ENCODE measurements around the gene HTR4. TPM values are rescaled to one million over a fixed set of nuclear protein-coding genes. Genes with fewer than 3 reads are reported as not detected.

Gene HTR4
- total and polyA plus RNA-seq, 2 donors (not counting 1 experiment from before 2014, with no cell fraction given): not detected

- no peaks in the 10 kb centered on the region for H3K9me3 ChIP-seq (ENCODE audit: control insufficient read depth, insufficient read depth, low read depth, low read length)
- no peaks in the 10 kb centered on the region for H4K20me1 ChIP-seq (ENCODE audit: control insufficient read depth, extremely low read depth, insufficient read depth, low read length)
- peak in 1 of 2 donors; percentile 44 for DNase-seq (ENCODE audit: low read depth in 2 of 2)
- H2AFZ ChIP-seq (ENCODE audit: low read length): no peak overlapping the region
- H3K4me1 ChIP-seq (ENCODE audit: control insufficient read depth, extremely low read depth, insufficient read depth, low read length): no peaks in the 10 kb centered on the region
- no peaks in the 10 kb centered on the region for H3K36me3 ChIP-seq (ENCODE audit: control insufficient read depth, insufficient read depth, low read length)
- H3K27ac ChIP-seq (ENCODE audit: insufficient read depth, low read length): no peak overlapping the region
- H3K79me2 ChIP-seq (ENCODE audit: control insufficient read depth, insufficient read depth, low read length): no peaks in the 10 kb centered on the region
- TF ChIP-seq, protein P1, sequence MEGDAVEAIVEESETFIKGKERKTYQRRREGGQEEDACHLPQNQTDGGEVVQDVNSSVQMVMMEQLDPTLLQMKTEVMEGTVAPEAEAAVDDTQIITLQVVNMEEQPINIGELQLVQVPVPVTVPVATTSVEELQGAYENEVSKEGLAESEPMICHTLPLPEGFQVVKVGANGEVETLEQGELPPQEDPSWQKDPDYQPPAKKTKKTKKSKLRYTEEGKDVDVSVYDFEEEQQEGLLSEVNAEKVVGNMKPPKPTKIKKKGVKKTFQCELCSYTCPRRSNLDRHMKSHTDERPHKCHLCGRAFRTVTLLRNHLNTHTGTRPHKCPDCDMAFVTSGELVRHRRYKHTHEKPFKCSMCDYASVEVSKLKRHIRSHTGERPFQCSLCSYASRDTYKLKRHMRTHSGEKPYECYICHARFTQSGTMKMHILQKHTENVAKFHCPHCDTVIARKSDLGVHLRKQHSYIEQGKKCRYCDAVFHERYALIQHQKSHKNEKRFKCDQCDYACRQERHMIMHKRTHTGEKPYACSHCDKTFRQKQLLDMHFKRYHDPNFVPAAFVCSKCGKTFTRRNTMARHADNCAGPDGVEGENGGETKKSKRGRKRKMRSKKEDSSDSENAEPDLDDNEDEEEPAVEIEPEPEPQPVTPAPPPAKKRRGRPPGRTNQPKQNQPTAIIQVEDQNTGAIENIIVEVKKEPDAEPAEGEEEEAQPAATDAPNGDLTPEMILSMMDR (conservative IDR thresholded peaks at IDR 0.05 in 1 of 2, IDR thresholded peaks at IDR 0.05 in 1 of 2; ENCODE audit: low read depth in 1 of 2, low read length in 2 of 2): no peak
- TF ChIP-seq EZH2 (IDR thresholded peaks at IDR 0.05; ENCODE audit: low read length, missing control alignments): no peak
- no peak overlapping the region for H3K4me3 ChIP-seq (replicated peaks in 1 of 4; ENCODE audit: control extremely low read depth in 1 of 4, insufficient read depth in 1 of 4, low read depth in 3 of 4, low read length in 4 of 4)
- no peak overlapping the region for H3K4me2 ChIP-seq (ENCODE audit: extremely low read depth, insufficient read depth, low read length)
- no peaks in the 10 kb centered on the region for H3K27me3 ChIP-seq (ENCODE audit: control insufficient read depth, insufficient read depth, low read length)
- no peak overlapping the region for H3K9ac ChIP-seq (ENCODE audit: insufficient read depth, low read length)
These were observed 199.1 kb downstream of the HTR4 start for GRCh38 chr5:148455185-148455584.

GRCh38 chr5:148454576-148454975 is 199.8 kb downstream of the HTR4 start:
- TF ChIP-seq, protein P1 (conservative IDR thresholded peaks at IDR 0.05 in 1 of 2, IDR thresholded peaks at IDR 0.05 in 1 of 2; ENCODE audit: low read depth in 1 of 2, low read length in 2 of 2): no peak
- TF ChIP-seq EZH2 (IDR thresholded peaks at IDR 0.05; ENCODE audit: low read length, missing control alignments): no peak
- no peaks in the 10 kb centered on the region for H3K79me2 ChIP-seq (ENCODE audit: control insufficient read depth, insufficient read depth, low read length)

DNA sequence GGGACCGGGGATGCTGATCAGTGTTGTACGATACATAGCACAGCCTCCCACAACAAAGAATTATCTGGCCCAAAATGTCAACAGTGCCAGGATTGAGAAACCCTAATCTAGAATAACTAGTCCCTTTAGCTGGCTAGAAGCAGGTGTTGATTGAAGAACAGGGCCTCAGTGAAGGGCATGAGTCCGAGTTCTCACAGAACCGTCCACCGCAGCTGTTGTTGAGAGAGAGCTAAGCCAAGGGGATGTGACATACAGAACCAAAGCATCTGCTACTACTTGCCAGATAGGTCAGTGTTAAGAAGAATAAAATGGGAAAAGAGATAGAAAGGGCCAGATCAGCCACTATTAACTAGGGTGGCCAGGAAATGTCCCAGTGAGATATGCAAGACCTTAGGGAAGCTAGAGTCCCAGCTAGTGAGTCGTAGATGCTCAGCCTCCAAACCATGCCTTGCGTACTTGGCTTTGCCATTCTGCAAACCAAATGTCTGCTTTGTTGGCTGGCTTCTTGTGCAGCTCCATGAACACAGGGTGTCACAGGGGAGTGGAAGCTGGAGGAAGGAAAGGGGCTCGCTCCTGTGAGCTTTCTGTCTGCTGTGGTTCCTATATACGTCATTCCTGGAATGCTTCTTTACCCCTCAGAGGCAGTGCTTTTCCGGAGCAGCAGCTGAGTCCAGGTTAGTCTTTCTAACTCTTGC is 201.7 kb downstream of the HTR4 start:
- no peaks in the 10 kb centered on the region for H3K9me3 ChIP-seq (ENCODE audit: control insufficient read depth, insufficient read depth, low read depth, low read length)
- TF ChIP-seq, protein P1 (conservative IDR thresholded peaks at IDR 0.05 in 1 of 2, IDR thresholded peaks at IDR 0.05 in 1 of 2; ENCODE audit: low read depth in 1 of 2, low read length in 2 of 2): no peak
- no peak for TF ChIP-seq EZH2 (IDR thresholded peaks at IDR 0.05; ENCODE audit: low read length, missing control alignments)
- no peak overlapping the region for H3K4me2 ChIP-seq (ENCODE audit: extremely low read depth, insufficient read depth, low read length)
- no peak overlapping the region for H3K9ac ChIP-seq (ENCODE audit: insufficient read depth, low read length)
- H3K79me2 ChIP-seq (ENCODE audit: control insufficient read depth, insufficient read depth, low read length): no peaks in the 10 kb centered on the region
- H3K36me3 ChIP-seq (ENCODE audit: control insufficient read depth, insufficient read depth, low read length): no peaks in the 10 kb centered on the region
- H3K4me3 ChIP-seq (replicated peaks in 1 of 4; ENCODE audit: control extremely low read depth in 1 of 4, insufficient read depth in 1 of 4, low read depth in 3 of 4, low read length in 4 of 4): no peak overlapping the region
- H3K27me3 ChIP-seq (ENCODE audit: control insufficient read depth, insufficient read depth, low read length): no peaks in the 10 kb centered on the region
- no peaks in the 10 kb centered on the region for H4K20me1 ChIP-seq (ENCODE audit: control insufficient read depth, extremely low read depth, insufficient read depth, low read length)
- H3K4me1 ChIP-seq (ENCODE audit: control insufficient read depth, extremely low read depth, insufficient read depth, low read length): no peaks in the 10 kb centered on the region
- no peak overlapping the region for H3K27ac ChIP-seq (ENCODE audit: insufficient read depth, low read length)
- no peak for DNase-seq (ENCODE audit: low read depth in 2 of 2)
- no peak overlapping the region for H2AFZ ChIP-seq (ENCODE audit: low read length)

More at GRCh38 chr5:148454576-148454975, 199.8 kb downstream of the HTR4 start:
- Histone ChIP-seq H2AFZ (ENCODE audit: low read length) (no peak overlapping the region), H3K4me3 (replicated peaks in 1 of 4; ENCODE audit: control extremely low read depth in 1 of 4, insufficient read depth in 1 of 4, low read depth in 3 of 4, low read length in 4 of 4) (no peak overlapping the region), H3K9me3 (ENCODE audit: control insufficient read depth, insufficient read depth, low read depth, low read length) (no peaks in the 10 kb centered on the region), H3K36me3 (ENCODE audit: control insufficient read depth, insufficient read depth, low read length) (no peaks in the 10 kb centered on the region), H3K4me2 (ENCODE audit: extremely low read depth, insufficient read depth, low read length) (no peak overlapping the region), H4K20me1 (ENCODE audit: control insufficient read depth, extremely low read depth, insufficient read depth, low read length) (no peaks in the 10 kb centered on the region), H3K27me3 (ENCODE audit: control insufficient read depth, insufficient read depth, low read length) (no peaks in the 10 kb centered on the region), H3K27ac (ENCODE audit: insufficient read depth, low read length) (no peak overlapping the region), H3K9ac (ENCODE audit: insufficient read depth, low read length) (no peak overlapping the region), H3K4me1 (ENCODE audit: control insufficient read depth, extremely low read depth, insufficient read depth, low read length) (no peaks in the 10 kb centered on the region)
- no peak for DNase-seq (ENCODE audit: low read depth in 2 of 2)
